Measurements from ENCODE around the gene EBI3. TPM values are rescaled to one million over a fixed set of nuclear protein-coding genes. Genes with fewer than 3 reads are reported as not detected.

Gene EBI3
- total RNA-seq, 6 donors from 2014 or later = 1.7 to 7.4 (median 2.5) TPM

- Histone ChIP-seq H3K4me3 (no peak overlapping the region), H3K36me3 (no peaks in the 10 kb centered on the region), H3K27me3 (peaks cover 2 to 29% (median 16%) of the 10 kb centered on the region in 4 donors), H3K9me3 (no peaks in the 10 kb centered on the region), H3K4me1 (peaks cover 11 to 19% (median 13%) of the 10 kb centered on the region in 4 donors), H3K27ac (no peak overlapping the region)
- 6 to 32% methylated on average over 3 to 4 of the region's 4 CpGs for WGBS, 2 donors
- TF ChIP-seq POLR2AphosphoS5 (IDR thresholded peaks at IDR 0.05) (no peak), CTCF (IDR thresholded peaks at IDR 0.05) (no peak), POLR2A (IDR thresholded peaks at IDR 0.05) (no peak), EP300 (IDR thresholded peaks at IDR 0.05) (no peak)
- ATAC-seq (ENCODE audit: low FRiP score in 2 of 2) (no peak), DNase-seq (no peak)
Measured at GRCh38 chr19:4278010-4278409, 48.7 kb downstream of the EBI3 start.

DNA sequence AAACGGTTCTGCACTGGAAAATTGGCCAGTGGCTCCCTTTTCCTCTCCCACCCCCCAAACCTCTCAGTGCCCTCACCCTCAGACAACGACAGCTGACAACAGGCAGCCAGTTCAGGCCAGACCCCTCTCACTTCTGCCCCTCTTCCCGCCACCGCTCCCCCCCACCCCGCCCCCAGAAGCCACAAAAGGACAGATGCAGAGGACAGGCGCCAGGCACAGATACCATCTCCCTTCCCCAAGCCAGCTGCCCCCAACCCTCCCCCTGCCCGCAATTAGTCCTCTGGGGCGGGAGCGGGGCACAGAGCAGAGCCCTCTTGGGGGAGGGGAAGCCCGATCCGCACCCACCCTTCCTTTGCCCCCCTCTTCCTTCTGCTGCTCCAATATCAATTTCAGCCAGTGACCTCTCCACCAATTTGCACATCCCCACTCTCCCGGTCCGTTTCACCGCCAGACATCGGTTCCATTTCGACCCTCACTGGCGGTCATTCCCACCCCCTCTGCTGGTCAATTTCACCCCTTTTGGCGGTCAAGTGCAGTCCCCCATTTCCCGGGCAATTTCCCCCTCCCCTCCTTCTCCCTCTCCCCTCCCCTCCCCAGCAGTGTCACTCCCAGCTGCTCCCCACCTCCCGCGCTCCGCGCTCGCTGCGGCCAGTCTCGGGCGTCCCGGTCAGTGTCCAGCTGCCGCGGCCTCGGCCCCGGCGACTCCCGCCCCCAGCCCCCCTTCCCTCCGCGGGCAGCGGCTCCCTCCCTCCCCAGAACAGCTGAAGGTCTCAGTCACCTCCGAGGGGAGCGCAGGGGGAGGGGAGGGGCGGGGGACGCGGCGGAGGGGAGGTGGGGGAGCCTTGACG is 49.3 kb downstream of the EBI3 start, which contains the start of gene SHD:
Gene SHD (plus strand): TSS at position 848 of the 848 bp plus-strand sequence. CDS start 798 bp downstream, outside the sequence.
- peak within 1 kb of the TSS in 2 of 4 donors; percentile 3 to 30 for H3K4me3 ChIP-seq
- H3K4me1 ChIP-seq = peaks cover 11 to 19% (median 13%) of the 10 kb centered on the region in 4 donors
- H3K27ac ChIP-seq = no peak within 1 kb of the TSS
- TF ChIP-seq POLR2A (IDR thresholded peaks at IDR 0.05) (no peak), EP300 (IDR thresholded peaks at IDR 0.05) (no peak), CTCF (IDR thresholded peaks at IDR 0.05) (no peak), POLR2AphosphoS5 (IDR thresholded peaks at IDR 0.05) (no peak)
- ATAC-seq (ENCODE audit: low FRiP score in 2 of 2) (no peak), DNase-seq (peak in 1 of 2 donors; percentile 81)
- H3K27me3 ChIP-seq = peaks cover 2 to 29% (median 16%) of the 10 kb centered on the region in 4 donors
- H3K36me3 ChIP-seq = no peaks in the 10 kb centered on the region
- WGBS, 2 donors = 1 to 3% methylated on average over 18 to 34 of the region's 44 CpGs
- no peaks in the 10 kb centered on the region for H3K9me3 ChIP-seq

- H3K36me3 ChIP-seq = no peaks in the 10 kb centered on the region
- H3K4me3 ChIP-seq = peak overlapping the region in 2 of 4 donors; percentile 3 to 30
- H3K27me3 ChIP-seq = peaks cover 2 to 29% (median 16%) of the 10 kb centered on the region in 4 donors
- 0% methylated on average over 7 to 18 of the region's 30 CpGs for WGBS, 2 donors
- no peaks in the 10 kb centered on the region for H3K9me3 ChIP-seq
- ATAC-seq (ENCODE audit: low FRiP score in 2 of 2) (no peak), DNase-seq (no peak)
- no peak overlapping the region for H3K27ac ChIP-seq
- TF ChIP-seq POLR2AphosphoS5 (IDR thresholded peaks at IDR 0.05) (no peak), CTCF (IDR thresholded peaks at IDR 0.05) (no peak), POLR2A (IDR thresholded peaks at IDR 0.05) (no peak), EP300 (IDR thresholded peaks at IDR 0.05) (no peak)
- H3K4me1 ChIP-seq = peaks cover 11 to 19% (median 13%) of the 10 kb centered on the region in 4 donors
Measured at GRCh38 chr19:4279267-4279529, 49.9 kb downstream of the EBI3 start.

GRCh38 chr19:4279530-4280422 is 50.5 kb downstream of the EBI3 start:
- Histone ChIP-seq H3K4me1 (peaks cover 11 to 19% (median 13%) of the 10 kb centered on the region in 4 donors), H3K36me3 (no peaks in the 10 kb centered on the region), H3K4me3 (peak overlapping the region in 2 of 4 donors; percentile 3 to 30), H3K9me3 (no peaks in the 10 kb centered on the region), H3K27ac (no peak overlapping the region), H3K27me3 (peaks cover 2 to 29% (median 16%) of the 10 kb centered on the region in 4 donors)
- DNase-seq (peak in 1 of 2 donors; percentile 76), ATAC-seq (ENCODE audit: low FRiP score in 2 of 2) (no peak)
- no peak for TF ChIP-seq CTCF (IDR thresholded peaks at IDR 0.05)
- no peak for TF ChIP-seq POLR2AphosphoS5 (IDR thresholded peaks at IDR 0.05)
- TF ChIP-seq EP300 (IDR thresholded peaks at IDR 0.05) = no peak
- no peak for TF ChIP-seq POLR2A (IDR thresholded peaks at IDR 0.05)
- WGBS, 2 donors = 4 to 6% methylated on average over 20 to 39 of the region's 71 CpGs

Data from upper lobe of left lung (tissue), 6 donors.